ENCODE measurements around the gene PDIA5. TPM values are rescaled to one million over a fixed set of nuclear protein-coding genes. Genes with fewer than 3 reads are reported as not detected.

PDIA5 gene
- total RNA-seq, 1 experiment from 2014 or later, result 53.6 TPM

DNA sequence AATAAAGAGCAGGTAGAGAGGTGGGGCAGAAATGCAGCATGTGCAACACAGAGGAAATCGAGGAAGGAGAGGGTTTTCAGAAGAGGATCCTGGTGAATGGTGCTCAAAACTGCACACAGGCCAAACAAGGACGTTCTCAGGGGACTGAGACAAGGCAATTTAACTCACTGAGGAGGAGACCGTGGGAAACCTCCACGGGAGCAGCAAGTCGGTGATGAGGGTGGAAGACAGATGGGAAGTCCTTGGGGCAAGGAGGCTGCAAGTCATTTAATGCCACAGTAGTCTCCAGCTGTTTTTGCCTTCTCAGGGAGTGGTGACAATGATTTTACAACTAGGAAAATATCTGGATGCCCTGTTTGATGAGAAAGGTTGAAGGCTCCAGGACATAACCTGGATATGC is 11.5 kb upstream of the PDIA5 start:
- ATAC-seq (no peak), DNase-seq (ENCODE audit: low read depth, low spot score) (no peak)
- H3K27ac ChIP-seq (ENCODE audit: low read length), result no peak overlapping the region
- H3K36me3 ChIP-seq (ENCODE audit: control insufficient read depth, insufficient read depth, low read length), result no peaks in the 10 kb centered on the region
- in situ Hi-C loops (cut with HindIII; ENCODE audit: low pct_unique_long_range_greater_than_20kb, low sequenced_read_pairs), result no loop called here
- BruUV-seq (replicated peaks), result no TSS peak
- H3K4me3 ChIP-seq (ENCODE audit: low read depth in 2 of 2, low read length in 2 of 2), result no peak overlapping the region
- no peaks in the 10 kb centered on the region; the same call in 1 of the 2 replicates for H3K27me3 ChIP-seq (ENCODE audit: control insufficient read depth, insufficient read depth, low read length)
- CTCF ChIA-PET, result interaction anchor here (0.7 kb wide), 1 partner anchor 37 kb away, joined by 3 read pairs; no protein-coding TSS in a partner anchor
- TF ChIP-seq, protein P1, sequence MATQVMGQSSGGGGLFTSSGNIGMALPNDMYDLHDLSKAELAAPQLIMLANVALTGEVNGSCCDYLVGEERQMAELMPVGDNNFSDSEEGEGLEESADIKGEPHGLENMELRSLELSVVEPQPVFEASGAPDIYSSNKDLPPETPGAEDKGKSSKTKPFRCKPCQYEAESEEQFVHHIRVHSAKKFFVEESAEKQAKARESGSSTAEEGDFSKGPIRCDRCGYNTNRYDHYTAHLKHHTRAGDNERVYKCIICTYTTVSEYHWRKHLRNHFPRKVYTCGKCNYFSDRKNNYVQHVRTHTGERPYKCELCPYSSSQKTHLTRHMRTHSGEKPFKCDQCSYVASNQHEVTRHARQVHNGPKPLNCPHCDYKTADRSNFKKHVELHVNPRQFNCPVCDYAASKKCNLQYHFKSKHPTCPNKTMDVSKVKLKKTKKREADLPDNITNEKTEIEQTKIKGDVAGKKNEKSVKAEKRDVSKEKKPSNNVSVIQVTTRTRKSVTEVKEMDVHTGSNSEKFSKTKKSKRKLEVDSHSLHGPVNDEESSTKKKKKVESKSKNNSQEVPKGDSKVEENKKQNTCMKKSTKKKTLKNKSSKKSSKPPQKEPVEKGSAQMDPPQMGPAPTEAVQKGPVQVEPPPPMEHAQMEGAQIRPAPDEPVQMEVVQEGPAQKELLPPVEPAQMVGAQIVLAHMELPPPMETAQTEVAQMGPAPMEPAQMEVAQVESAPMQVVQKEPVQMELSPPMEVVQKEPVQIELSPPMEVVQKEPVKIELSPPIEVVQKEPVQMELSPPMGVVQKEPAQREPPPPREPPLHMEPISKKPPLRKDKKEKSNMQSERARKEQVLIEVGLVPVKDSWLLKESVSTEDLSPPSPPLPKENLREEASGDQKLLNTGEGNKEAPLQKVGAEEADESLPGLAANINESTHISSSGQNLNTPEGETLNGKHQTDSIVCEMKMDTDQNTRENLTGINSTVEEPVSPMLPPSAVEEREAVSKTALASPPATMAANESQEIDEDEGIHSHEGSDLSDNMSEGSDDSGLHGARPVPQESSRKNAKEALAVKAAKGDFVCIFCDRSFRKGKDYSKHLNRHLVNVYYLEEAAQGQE (IDR thresholded peaks at IDR 0.05; ENCODE audit: insufficient read depth in 1 of 2, low read depth in 2 of 2, low read length in 1 of 2), result no peak
- TF ChIP-seq POLR2AphosphoS5 (IDR thresholded peaks at IDR 0.05; ENCODE audit: low read depth, low read length), result no peak
- TF ChIP-seq TCF7L2 (IDR thresholded peaks at IDR 0.05; ENCODE audit: low read depth, low read length), result no peak
- TF ChIP-seq, protein P2, sequence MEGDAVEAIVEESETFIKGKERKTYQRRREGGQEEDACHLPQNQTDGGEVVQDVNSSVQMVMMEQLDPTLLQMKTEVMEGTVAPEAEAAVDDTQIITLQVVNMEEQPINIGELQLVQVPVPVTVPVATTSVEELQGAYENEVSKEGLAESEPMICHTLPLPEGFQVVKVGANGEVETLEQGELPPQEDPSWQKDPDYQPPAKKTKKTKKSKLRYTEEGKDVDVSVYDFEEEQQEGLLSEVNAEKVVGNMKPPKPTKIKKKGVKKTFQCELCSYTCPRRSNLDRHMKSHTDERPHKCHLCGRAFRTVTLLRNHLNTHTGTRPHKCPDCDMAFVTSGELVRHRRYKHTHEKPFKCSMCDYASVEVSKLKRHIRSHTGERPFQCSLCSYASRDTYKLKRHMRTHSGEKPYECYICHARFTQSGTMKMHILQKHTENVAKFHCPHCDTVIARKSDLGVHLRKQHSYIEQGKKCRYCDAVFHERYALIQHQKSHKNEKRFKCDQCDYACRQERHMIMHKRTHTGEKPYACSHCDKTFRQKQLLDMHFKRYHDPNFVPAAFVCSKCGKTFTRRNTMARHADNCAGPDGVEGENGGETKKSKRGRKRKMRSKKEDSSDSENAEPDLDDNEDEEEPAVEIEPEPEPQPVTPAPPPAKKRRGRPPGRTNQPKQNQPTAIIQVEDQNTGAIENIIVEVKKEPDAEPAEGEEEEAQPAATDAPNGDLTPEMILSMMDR (IDR thresholded peaks at IDR 0.05), result no peak
- TF ChIP-seq SIN3A (IDR thresholded peaks at IDR 0.05; ENCODE audit: borderline replicate concordance, insufficient read depth, low read depth, low read length), result no peak
- POLR2A ChIA-PET, result interaction anchor here (0.7 kb wide), 1 partner anchor 11 kb away, joined by 3 read pairs; the partner anchor contains the start of gene PDIA5
- intact Hi-C loops (cut with micrococcal nuclease; ENCODE audit: unreplicated experiment), result no loop called here
- H3K4me1 ChIP-seq (ENCODE audit: control insufficient read depth, insufficient read depth, low read length), result no peaks in the 10 kb centered on the region
- no peaks in the 10 kb centered on the region for H3K9me3 ChIP-seq (ENCODE audit: control insufficient read depth, insufficient read depth, low read depth, low read length)

DNA sequence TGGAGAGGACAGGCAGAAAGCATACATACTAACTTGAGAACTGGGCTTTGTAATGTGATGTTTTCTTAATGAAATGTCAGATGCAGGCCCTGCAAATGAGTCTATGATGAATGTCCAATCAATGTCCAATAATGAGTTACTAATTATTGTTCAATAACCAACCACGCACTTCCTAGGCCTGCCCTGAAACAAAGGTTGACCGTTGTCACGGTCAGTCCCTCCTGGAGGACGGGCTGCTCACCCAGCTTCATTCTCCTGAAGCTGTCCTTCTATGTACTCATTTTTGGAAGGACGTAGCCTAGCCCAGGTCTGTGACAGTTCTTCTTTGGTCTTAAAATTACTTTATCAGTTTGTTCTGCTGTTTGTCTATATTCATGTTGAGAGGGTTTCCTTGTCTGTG is 8.3 kb upstream of the PDIA5 start:
- ChIA-PET POLR2A (no interaction called here), CTCF (interaction anchor here (0.5 kb wide), 1 partner anchor 31 kb away, joined by 7 read pairs; the partner anchor contains the start of gene SEMA5B)
- no peaks in the 10 kb centered on the region for H3K4me1 ChIP-seq (ENCODE audit: control insufficient read depth, insufficient read depth, low read length)
- no peak overlapping the region for H3K27ac ChIP-seq (ENCODE audit: low read length)
- no peak for ATAC-seq
- H3K4me3 ChIP-seq (ENCODE audit: low read depth in 2 of 2, low read length in 2 of 2), result no peak overlapping the region
- H3K36me3 ChIP-seq (ENCODE audit: control insufficient read depth, insufficient read depth, low read length), result no peaks in the 10 kb centered on the region
- BruUV-seq (replicated peaks), result no TSS peak
- no peak for DNase-seq (ENCODE audit: low read depth, low spot score)
- intact Hi-C loops (cut with micrococcal nuclease; ENCODE audit: unreplicated experiment), result no loop called here
- in situ Hi-C loops (cut with HindIII; ENCODE audit: low pct_unique_long_range_greater_than_20kb, low sequenced_read_pairs), result no loop called here
- H3K9me3 ChIP-seq (ENCODE audit: control insufficient read depth, insufficient read depth, low read depth, low read length), result no peaks in the 10 kb centered on the region
- H3K27me3 ChIP-seq (ENCODE audit: control insufficient read depth, insufficient read depth, low read length), result no peaks in the 10 kb centered on the region; the same call in 1 of the 2 replicates
- TF ChIP-seq, protein P2 (IDR thresholded peaks at IDR 0.05), result no peak
- no peak for TF ChIP-seq POLR2AphosphoS5 (IDR thresholded peaks at IDR 0.05; ENCODE audit: low read depth, low read length)
- no peak for TF ChIP-seq TCF7L2 (IDR thresholded peaks at IDR 0.05; ENCODE audit: low read depth, low read length)
- TF ChIP-seq SIN3A (IDR thresholded peaks at IDR 0.05; ENCODE audit: borderline replicate concordance, insufficient read depth, low read depth, low read length), result no peak
- TF ChIP-seq, protein P1 (IDR thresholded peaks at IDR 0.05; ENCODE audit: insufficient read depth in 1 of 2, low read depth in 2 of 2, low read length in 1 of 2), result no peak
